Sigmoid colon (tissue), 4 donors: ENCODE measurements around the gene CFAP100.

Experiments
- EP300 ChIP-seq, 4 donors: sonication (generic); formaldehyde crosslinking; IDR thresholded peaks; one replicate each; pipeline ENCODE4 v1.6.1; 2017; ENCODE audit warnings: antibody characterized with exemption in 4 of 4
- POLR2A ChIP-seq, 2 donors: fragments of 450-650 bp; IDR thresholded peaks; one replicate each; pipeline ENCODE4 v1.6.1; 2016; ENCODE audit warnings: antibody characterized with exemption in 2 of 2, mild to moderate bottlenecking in 2 of 2, moderate library complexity in 2 of 2
- TF ChIP-seq, protein P1 (sequence below), 4 experiments: fragments of 450-650 bp in 3 of 4; fragments of 200-600 bp in 1 of 4; IDR thresholded peaks; one replicate each; pipeline ENCODE4 v1.5.1; 2016 to 2019; ENCODE audit warnings: antibody characterized with exemption in 4 of 4, mild to moderate bottlenecking in 3 of 4, moderate library complexity in 2 of 4

DNA sequence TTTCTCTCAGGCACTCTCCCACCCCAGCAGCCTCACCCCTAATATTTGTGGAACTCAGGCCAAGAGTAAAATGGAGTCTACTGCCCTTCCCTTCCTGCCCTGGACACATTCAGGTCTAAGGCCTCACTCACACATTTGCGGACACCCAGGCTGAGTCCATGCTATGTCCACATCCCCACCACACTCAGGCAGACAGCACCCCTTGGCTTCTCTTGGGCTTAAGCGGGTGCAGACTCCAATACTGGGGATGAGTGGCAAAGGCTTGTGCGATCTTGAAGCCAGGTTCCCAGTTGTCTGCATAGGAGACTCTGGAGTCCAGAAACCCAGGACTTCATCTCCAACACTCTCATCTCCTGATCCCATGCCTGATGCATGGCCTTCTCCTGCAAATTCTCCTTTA is 17.5 kb upstream of the CFAP100 start:
- TF ChIP-seq, protein P1, sequence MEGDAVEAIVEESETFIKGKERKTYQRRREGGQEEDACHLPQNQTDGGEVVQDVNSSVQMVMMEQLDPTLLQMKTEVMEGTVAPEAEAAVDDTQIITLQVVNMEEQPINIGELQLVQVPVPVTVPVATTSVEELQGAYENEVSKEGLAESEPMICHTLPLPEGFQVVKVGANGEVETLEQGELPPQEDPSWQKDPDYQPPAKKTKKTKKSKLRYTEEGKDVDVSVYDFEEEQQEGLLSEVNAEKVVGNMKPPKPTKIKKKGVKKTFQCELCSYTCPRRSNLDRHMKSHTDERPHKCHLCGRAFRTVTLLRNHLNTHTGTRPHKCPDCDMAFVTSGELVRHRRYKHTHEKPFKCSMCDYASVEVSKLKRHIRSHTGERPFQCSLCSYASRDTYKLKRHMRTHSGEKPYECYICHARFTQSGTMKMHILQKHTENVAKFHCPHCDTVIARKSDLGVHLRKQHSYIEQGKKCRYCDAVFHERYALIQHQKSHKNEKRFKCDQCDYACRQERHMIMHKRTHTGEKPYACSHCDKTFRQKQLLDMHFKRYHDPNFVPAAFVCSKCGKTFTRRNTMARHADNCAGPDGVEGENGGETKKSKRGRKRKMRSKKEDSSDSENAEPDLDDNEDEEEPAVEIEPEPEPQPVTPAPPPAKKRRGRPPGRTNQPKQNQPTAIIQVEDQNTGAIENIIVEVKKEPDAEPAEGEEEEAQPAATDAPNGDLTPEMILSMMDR (IDR thresholded peaks at IDR 0.05), result no peak
- TF ChIP-seq POLR2A (IDR thresholded peaks at IDR 0.05) (no peak), EP300 (IDR thresholded peaks at IDR 0.05) (no peak)
